Endothelial cell of umbilical vein (primary cell): Measurements from ENCODE around the gene DDX54. TPM values are rescaled to one million over a fixed set of nuclear protein-coding genes. Genes with fewer than 3 reads are reported as not detected.

Experiments used
- BruUV-seq: library from RNA; stranded (reverse); fragments of 400-500 nt; replicated peaks from 2 replicates; lab custom pipeline; 2021; lab: Mats Ljungman, UMichigan
- CTCF ChIA-PET: fragments of 300-600, 350-600 bp; sonication (Branson Sonifier 250); formaldehyde crosslinking; loops from one replicate; lab custom pipeline; 2021; ENCODE audit warnings: antibody characterized with exemption, inconsistent platforms; lab: Charles Lee
- POLR2A ChIA-PET: fragments of 300-600, 350-600 bp; sonication (Branson Sonifier 250); formaldehyde crosslinking; loops from one replicate; lab custom pipeline; 2021; ENCODE audit warnings: antibody characterized with exemption, inconsistent platforms; lab: Charles Lee
- DNase-seq: peaks from one replicate; pipeline ENCODE4 v3.0.0-alpha.2; 2011; ENCODE audit warnings: low read depth, low spot score
- FAIRE-seq: peaks from 2 replicates; lab custom pipeline; 2011; peaks lifted over from hg19 to GRCh38; lab: Jason Lieb, UNC
- H2AFZ ChIP-seq: 2 replicates; pipeline ENCODE4 v1.6.0; 2012; ENCODE audit warnings: low read depth, low read length, control low read depth, inconsistent platforms
- H3K27ac ChIP-seq: 2 replicates; pipeline ENCODE4 v1.5.1; 2011; ENCODE audit warnings: low read depth, mild to moderate bottlenecking, control low read depth, low read length, moderate library complexity; ENCODE audit not compliant: insufficient read depth
- H3K27me3 ChIP-seq, 2 experiments: 2 replicates each; pipeline versions ENCODE4 v1.6.0 to v1.6.1; 2011; ENCODE audit warnings: low read length in 2 of 2, mixed read lengths in 1 of 2; ENCODE audit not compliant: control insufficient read depth in 2 of 2, insufficient read depth in 2 of 2
- H3K36me3 ChIP-seq, 2 experiments: 2 replicates in 1 of 2; 3 replicates in 1 of 2; pipeline ENCODE4 v1.5.1; 2011; ENCODE audit warnings: low read length in 2 of 2, mild to moderate bottlenecking in 1 of 2, moderate library complexity in 1 of 2; ENCODE audit not compliant: control insufficient read depth in 2 of 2, insufficient read depth in 2 of 2; ENCODE audit errors: extremely low read depth in 1 of 2
- H3K4me1 ChIP-seq: 3 replicates; pipeline ENCODE4 v1.5.1; 2011; ENCODE audit warnings: mild to moderate bottlenecking, low read length; ENCODE audit not compliant: control insufficient read depth, insufficient read depth; ENCODE audit errors: extremely low read depth
- H3K4me2 ChIP-seq: 2 replicates; pipeline ENCODE4 v1.6.1; 2011; ENCODE audit warnings: low read length, control low read depth, mixed read lengths; ENCODE audit not compliant: insufficient read depth
- H3K4me3 ChIP-seq, 3 experiments: fragments of 200-600 bp in 1 of 3; sonication (generic), shearing (Covaris generic) in 1 of 3; replicated peaks in 1 of 3; 2 replicates each; pipeline ENCODE4 v1.5.1; 2011 to 2016; ENCODE audit warnings: control low read depth in 3 of 3, low read length in 3 of 3, mild to moderate bottlenecking in 2 of 3, inconsistent platforms in 1 of 3, low read depth in 1 of 3, moderate library complexity in 1 of 3; ENCODE audit not compliant: insufficient read depth in 1 of 3
- H3K79me2 ChIP-seq: 2 replicates; pipeline ENCODE4 v1.6.0; 2012; ENCODE audit warnings: low read length, inconsistent platforms; ENCODE audit not compliant: control insufficient read depth, insufficient read depth
- H3K9ac ChIP-seq: replicated peaks from 2 replicates; pipeline ENCODE3; 2011; ENCODE audit warnings: low read length, control low read depth; ENCODE audit not compliant: insufficient read depth; ENCODE audit errors: extremely low read depth
- H3K9me1 ChIP-seq: replicated peaks from 3 replicates; pipeline ENCODE4 v1.6.0; 2011; ENCODE audit warnings: mild to moderate bottlenecking, low read length; ENCODE audit not compliant: control insufficient read depth, insufficient read depth; ENCODE audit errors: extremely low read depth
- H3K9me3 ChIP-seq: replicated peaks from 2 replicates; pipeline ENCODE4 v1.5.1; 2012; ENCODE audit warnings: low read length, inconsistent platforms; ENCODE audit not compliant: control insufficient read depth, insufficient read depth
- H4K20me1 ChIP-seq: replicated peaks from 2 replicates; pipeline ENCODE3; 2011; ENCODE audit warnings: mild to moderate bottlenecking, low read length; ENCODE audit not compliant: control insufficient read depth, insufficient read depth; ENCODE audit errors: extremely low read depth
- CTCF ChIP-seq, 2 donors: IDR thresholded peaks; 1 replicate in 1 of 2; 2 replicates in 1 of 2; pipeline ENCODE4 v1.5.1; 2011; ENCODE audit warnings: low read length in 2 of 2, mild to moderate bottlenecking in 2 of 2, moderate library complexity in 2 of 2, control low read depth in 1 of 2, inconsistent platforms in 1 of 2, low read depth in 1 of 2; ENCODE audit not compliant: insufficient read depth in 1 of 2; ENCODE audit errors: extremely low read depth in 1 of 2
- EZH2 ChIP-seq: IDR thresholded peaks from 2 replicates; pipeline ENCODE4 v1.6.1; 2012; ENCODE audit warnings: borderline replicate concordance, low read depth, mild to moderate bottlenecking, moderate library complexity, low read length, inconsistent platforms; ENCODE audit not compliant: severe bottlenecking
- FOS ChIP-seq: IDR thresholded peaks from 2 replicates; pipeline ENCODE4 v1.6.1; 2011; ENCODE audit warnings: mild to moderate bottlenecking, low read length, moderate library complexity, borderline replicate concordance; ENCODE audit not compliant: insufficient read depth
- GATA2 ChIP-seq: IDR thresholded peaks from 2 replicates; pipeline ENCODE4 v1.7.0; 2011; ENCODE audit warnings: low read depth, mild to moderate bottlenecking, moderate library complexity, mixed read lengths, low read length; ENCODE audit not compliant: insufficient read length, insufficient read depth
- JUN ChIP-seq: IDR thresholded peaks from 2 replicates; pipeline ENCODE4 v1.6.1; 2011; ENCODE audit warnings: borderline replicate concordance, low read depth; ENCODE audit not compliant: insufficient read length, insufficient read depth
- MAX ChIP-seq: IDR thresholded peaks from 2 replicates; pipeline ENCODE4 v1.6.1; 2011; ENCODE audit not compliant: insufficient read depth, insufficient read length
- MYC ChIP-seq: IDR thresholded peaks from one replicate; pipeline ENCODE4 v1.6.1; 2011; ENCODE audit warnings: mild to moderate bottlenecking, low read depth, low read length
- POLR2A ChIP-seq: IDR thresholded peaks from 2 replicates; pipeline ENCODE4 v1.6.1; 2012; ENCODE audit warnings: low read depth, mild to moderate bottlenecking, control low read depth, low read length
- POLR2AphosphoS5 ChIP-seq: IDR thresholded peaks from 2 replicates; pipeline ENCODE4 v1.6.1; 2012; ENCODE audit warnings: low read depth, mild to moderate bottlenecking, control low read depth, low read length, moderate library complexity; ENCODE audit not compliant: insufficient read depth
- dilution Hi-C: fragments of 300-500 bp; cut with MboI; formaldehyde crosslinking; loops from one replicate; pipeline ENCODE4 v1.15.0; 2019; ENCODE audit warnings: low sequenced_read_pairs; ENCODE audit not compliant: extremely low pct_ligation_motif_present
- intact Hi-C: fragments of 100-400 bp; cut with micrococcal nuclease; formaldehyde crosslinking; loops from one replicate; pipeline ENCODE4 v1.10.0; 2022
- polyA plus RNA-seq, 4 experiments: library from polyadenylated mRNA; depleted of rRNA in 3 of 4; stranded (reverse) in 3 of 4; unstranded in 1 of 4; fragments of >200 nt; gene quantifications; 2 replicates each; pipeline versions ENCODE4 v1.2.1 to v1.2.3, GENCODE V29; 2011 to 2012; ENCODE audit warnings: missing spikeins in 1 of 4
- total RNA-seq: library from RNA; stranded (reverse); gene quantifications from 2 replicates; pipeline ENCODE4 v1.2.3, GENCODE V29; 2021

Gene DDX54
- total and polyA plus RNA-seq, 2 donors (not counting 3 experiments of a cell fraction or from before 2014, with no cell fraction given): 54.1 to 90.0 TPM

GRCh38 chr12:113146999-113147398 is 38.3 kb downstream of the DDX54 start:
- Histone ChIP-seq H3K9me3 (no peaks in the 10 kb centered on the region), H3K9ac (no peak overlapping the region), H4K20me1 (no peaks in the 10 kb centered on the region), H3K79me2 (no peaks in the 10 kb centered on the region), H3K36me3 (no peaks in the 10 kb centered on the region), H3K4me2 (no peak overlapping the region), H2AFZ (no peak overlapping the region), H3K9me1 (no peaks in the 10 kb centered on the region), H3K27ac (no peak overlapping the region), H3K4me1 (no peaks in the 10 kb centered on the region), H3K27me3 (peaks cover 10 to 15% of the 10 kb centered on the region in 2 experiments), H3K4me3 (no peak overlapping the region)
- intact Hi-C loops: no loop called here
- DNase-seq (no peak), FAIRE-seq (no peak)
- dilution Hi-C loops: no loop called here
- ChIA-PET CTCF (interaction anchor here (1.4 kb wide), 1 partner anchor 154 kb away, joined by 5 read pairs; no protein-coding TSS in a partner anchor), POLR2A (no interaction called here)
- BruUV-seq: no TSS peak
- TF ChIP-seq EZH2: no peak
- no peak for TF ChIP-seq CTCF (IDR thresholded peaks at IDR 0.05; ENCODE audit: extremely low read depth in 1 of 2, insufficient read depth in 1 of 2, low read depth in 1 of 2, low read length in 2 of 2)
- TF ChIP-seq POLR2A: no peak
- TF ChIP-seq POLR2AphosphoS5: no peak
- TF ChIP-seq FOS: no peak
- TF ChIP-seq MYC: no peak
- no peak for TF ChIP-seq MAX
- TF ChIP-seq GATA2: no peak
- no peak for TF ChIP-seq JUN
